Natural killer cell (primary cell): ENCODE measurements around the gene USP6NL. TPM values are rescaled to one million over a fixed set of nuclear protein-coding genes. Genes with fewer than 3 reads are reported as not detected.

Experiments
- ATAC-seq, 3 donors: fragments of 150-1000 bp in 2 of 3; fragments of 200-7000 bp in 1 of 3; cut with Tn5 transposase; 1 replicate in 1 of 3; 2 replicates in 2 of 3; pipeline ENCODE4 v1.10.0; 2021; ENCODE audit warnings: mild to moderate bottlenecking in 2 of 3, moderate library complexity in 2 of 3
- DNase-seq, 2 donors: peaks; one replicate each; pipeline versions ENCODE4 v3.0.0 to v3.0.0-alpha.2; 2013 to 2021; ENCODE audit warnings: mixed read lengths in 1 of 2
- H3K27ac ChIP-seq: one replicate; pipeline ENCODE4 v1.5.1; 2013; ENCODE audit warnings: mild to moderate bottlenecking, low read length
- H3K27me3 ChIP-seq: one replicate; pipeline ENCODE4 v1.6.1; 2013; ENCODE audit warnings: low read length; ENCODE audit not compliant: control insufficient read depth, insufficient read depth
- H3K36me3 ChIP-seq: one replicate; pipeline ENCODE4 v1.6.1; 2013; ENCODE audit warnings: low read length; ENCODE audit not compliant: control insufficient read depth, insufficient read depth
- H3K4me1 ChIP-seq: one replicate; pipeline ENCODE4 v1.6.1; 2013; ENCODE audit warnings: low read length; ENCODE audit not compliant: control insufficient read depth, insufficient read depth
- H3K4me3 ChIP-seq: one replicate; pipeline ENCODE4 v1.5.1; 2013; ENCODE audit warnings: low read length
- H3K9me3 ChIP-seq: one replicate; pipeline ENCODE4 v1.6.1; 2013; ENCODE audit warnings: low read length; ENCODE audit not compliant: control insufficient read depth, insufficient read depth
- H3K27ac Mint-ChIP-seq, 2 donors: one replicate each; pipeline ENCODE4 v1.8.0; 2022; ENCODE audit warnings: mild to moderate bottlenecking in 2 of 2, mixed read lengths in 2 of 2, moderate library complexity in 1 of 2
- H3K27me3 Mint-ChIP-seq, 2 donors: one replicate each; pipeline ENCODE4 v1.8.0; 2022; ENCODE audit warnings: low read depth in 2 of 2, mixed read lengths in 2 of 2
- H3K36me3 Mint-ChIP-seq: one replicate; pipeline ENCODE4 v1.8.0; 2022; ENCODE audit warnings: mixed read lengths
- H3K4me1 Mint-ChIP-seq, 2 donors: one replicate each; pipeline ENCODE4 v1.8.0; 2022; ENCODE audit warnings: mixed read lengths in 2 of 2
- H3K4me3 Mint-ChIP-seq: one replicate; pipeline ENCODE4 v1.8.0; 2022; ENCODE audit warnings: mild to moderate bottlenecking, moderate library complexity, mixed read lengths
- H3K9me3 Mint-ChIP-seq, 2 donors: one replicate each; pipeline ENCODE4 v1.8.0; 2022; ENCODE audit warnings: mixed read lengths in 2 of 2
- whole genome bisulfite sequencing: methylation state at CpG from one replicate; pipeline ENCODE4 v1.1.7; 2013; ENCODE audit warnings: missing lambda C conversion rate; ENCODE audit not compliant: insufficient coverage; 5-methylcytosine and 5-hydroxymethylcytosine counted together
- intact Hi-C: fragments of 100-400 bp; cut with micrococcal nuclease; formaldehyde crosslinking; loops from one replicate; pipeline ENCODE4 v1.14.2; 2022
- total RNA-seq, 4 donors: library from RNA; stranded (reverse); fragments of 120-200 nt in 1 of 4; gene quantifications; one replicate each; pipeline versions ENCODE4 v1.2.3 to v1.2.4, GENCODE V29; 2013 to 2022
- TF ChIP-seq, protein P1 (sequence below): fragments of 200-600 bp; IDR thresholded peaks from one replicate; pipeline ENCODE4 v1.8.0; 2022; ENCODE audit warnings: antibody characterized with exemption

The USP6NL gene
- total RNA-seq, 3 donors from 2014 or later (not counting 1 experiment from before 2014, with no cell fraction given): 2.3 to 3.7 (median 2.5) TPM

DNA sequence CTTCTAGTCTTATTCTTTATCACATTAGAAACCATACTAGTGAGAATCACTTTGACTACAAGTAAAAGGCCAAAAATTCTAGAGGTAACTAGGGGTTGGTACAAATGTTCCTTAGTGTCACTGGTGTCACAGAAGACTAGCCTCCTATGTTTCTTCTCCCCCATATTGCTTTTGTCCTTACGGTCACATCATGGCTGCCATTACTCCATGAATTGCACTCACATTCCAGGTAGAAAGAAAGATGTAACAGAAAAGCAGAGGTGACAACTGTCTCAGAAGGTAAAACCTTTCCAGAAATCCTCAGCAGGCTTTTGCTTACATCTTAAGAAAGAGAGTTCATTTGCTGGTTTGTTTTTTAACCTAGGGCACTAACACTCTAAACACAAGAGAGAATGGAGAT lies 42.9 kb downstream of the USP6NL start:
- Mint-ChIP-seq H3K36me3 (no peaks in the 10 kb centered on the region), H3K27me3 (no peaks in the 10 kb centered on the region), H3K27ac (no peak overlapping the region), H3K4me1 (peaks cover 0 to 3% of the 10 kb centered on the region in 2 donors), H3K9me3 (no peaks in the 10 kb centered on the region), H3K4me3 (no peak overlapping the region)
- ATAC-seq (no peak), DNase-seq (no peak)
- intact Hi-C loops: no loop called here
- Histone ChIP-seq H3K9me3 (no peaks in the 10 kb centered on the region), H3K4me3 (no peak overlapping the region), H3K27ac (no peak overlapping the region), H3K4me1 (no peaks in the 10 kb centered on the region), H3K36me3 (no peaks in the 10 kb centered on the region), H3K27me3 (no peaks in the 10 kb centered on the region)
- 80% methylated on average over 1 of the region's 1 CpG for WGBS
- TF ChIP-seq, protein P1, sequence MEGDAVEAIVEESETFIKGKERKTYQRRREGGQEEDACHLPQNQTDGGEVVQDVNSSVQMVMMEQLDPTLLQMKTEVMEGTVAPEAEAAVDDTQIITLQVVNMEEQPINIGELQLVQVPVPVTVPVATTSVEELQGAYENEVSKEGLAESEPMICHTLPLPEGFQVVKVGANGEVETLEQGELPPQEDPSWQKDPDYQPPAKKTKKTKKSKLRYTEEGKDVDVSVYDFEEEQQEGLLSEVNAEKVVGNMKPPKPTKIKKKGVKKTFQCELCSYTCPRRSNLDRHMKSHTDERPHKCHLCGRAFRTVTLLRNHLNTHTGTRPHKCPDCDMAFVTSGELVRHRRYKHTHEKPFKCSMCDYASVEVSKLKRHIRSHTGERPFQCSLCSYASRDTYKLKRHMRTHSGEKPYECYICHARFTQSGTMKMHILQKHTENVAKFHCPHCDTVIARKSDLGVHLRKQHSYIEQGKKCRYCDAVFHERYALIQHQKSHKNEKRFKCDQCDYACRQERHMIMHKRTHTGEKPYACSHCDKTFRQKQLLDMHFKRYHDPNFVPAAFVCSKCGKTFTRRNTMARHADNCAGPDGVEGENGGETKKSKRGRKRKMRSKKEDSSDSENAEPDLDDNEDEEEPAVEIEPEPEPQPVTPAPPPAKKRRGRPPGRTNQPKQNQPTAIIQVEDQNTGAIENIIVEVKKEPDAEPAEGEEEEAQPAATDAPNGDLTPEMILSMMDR: no peak

DNA sequence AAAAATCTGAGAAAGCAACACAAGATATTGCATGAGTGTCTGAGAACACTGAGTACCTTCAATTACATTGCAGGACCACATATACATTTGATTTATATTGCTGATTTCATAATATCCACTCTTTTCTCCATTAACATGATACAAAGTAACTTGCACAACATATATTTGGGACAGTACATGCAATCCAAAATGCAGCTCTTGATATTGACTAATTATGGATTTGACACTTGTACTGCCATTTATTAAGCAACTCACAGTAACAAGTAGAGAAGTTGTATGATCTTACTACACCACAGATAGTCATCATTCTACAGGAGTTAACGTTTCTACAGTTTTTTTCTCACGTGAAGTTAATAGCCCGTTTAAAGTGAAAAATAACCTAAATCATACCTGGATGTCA lies 46.7 kb downstream of the USP6NL start:
- Histone ChIP-seq H3K9me3 (no peaks in the 10 kb centered on the region), H3K27ac (no peak overlapping the region), H3K27me3 (no peaks in the 10 kb centered on the region), H3K36me3 (no peaks in the 10 kb centered on the region), H3K4me1 (no peaks in the 10 kb centered on the region), H3K4me3 (no peak overlapping the region)
- no CpG with 5 or more reads among the region's 3 CpGs for WGBS
- Mint-ChIP-seq H3K9me3 (no peaks in the 10 kb centered on the region), H3K36me3 (no peaks in the 10 kb centered on the region), H3K4me1 (no peaks in the 10 kb centered on the region), H3K27ac (no peak overlapping the region), H3K4me3 (no peak overlapping the region), H3K27me3 (no peaks in the 10 kb centered on the region)
- intact Hi-C loops: no loop called here
- TF ChIP-seq, protein P1: no peak
- ATAC-seq (no peak), DNase-seq (no peak)

DNA sequence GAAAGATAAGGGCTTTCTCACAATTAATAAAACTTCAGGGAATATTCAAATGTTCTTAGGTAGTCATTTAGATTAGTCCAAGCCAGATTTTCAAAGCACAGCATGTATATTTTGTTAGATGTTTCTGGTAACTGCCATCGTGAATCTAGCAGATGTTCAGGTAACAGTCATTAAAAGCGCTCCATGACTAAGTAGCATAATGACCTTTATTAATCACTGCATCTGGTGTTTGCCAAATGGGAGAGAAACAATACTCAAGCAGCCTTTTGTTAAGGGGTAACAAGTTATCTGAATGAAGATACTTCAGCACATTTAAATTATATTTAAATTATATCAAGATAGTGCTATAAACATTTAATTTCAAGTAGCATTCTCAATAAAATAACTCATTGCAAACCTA lies 47.5 kb downstream of the USP6NL start:
- no peak overlapping the region for H3K27ac Mint-ChIP-seq
- DNase-seq (no peak), ATAC-seq (no peak)
- H3K4me1 ChIP-seq: no peaks in the 10 kb centered on the region
- WGBS: 89% methylated on average over 2 of the region's 2 CpGs
- H3K4me3 Mint-ChIP-seq: no peak overlapping the region
- no peaks in the 10 kb centered on the region for H3K9me3 ChIP-seq
- H3K27ac ChIP-seq: no peak overlapping the region
- no peaks in the 10 kb centered on the region for H3K36me3 ChIP-seq
- no peaks in the 10 kb centered on the region for H3K9me3 Mint-ChIP-seq
- no peaks in the 10 kb centered on the region for H3K4me1 Mint-ChIP-seq
- H3K4me3 ChIP-seq: no peak overlapping the region
- TF ChIP-seq, protein P1: no peak
- no peaks in the 10 kb centered on the region for H3K36me3 Mint-ChIP-seq
- intact Hi-C loops: no loop called here
- no peaks in the 10 kb centered on the region for H3K27me3 Mint-ChIP-seq
- no peaks in the 10 kb centered on the region for H3K27me3 ChIP-seq

DNA sequence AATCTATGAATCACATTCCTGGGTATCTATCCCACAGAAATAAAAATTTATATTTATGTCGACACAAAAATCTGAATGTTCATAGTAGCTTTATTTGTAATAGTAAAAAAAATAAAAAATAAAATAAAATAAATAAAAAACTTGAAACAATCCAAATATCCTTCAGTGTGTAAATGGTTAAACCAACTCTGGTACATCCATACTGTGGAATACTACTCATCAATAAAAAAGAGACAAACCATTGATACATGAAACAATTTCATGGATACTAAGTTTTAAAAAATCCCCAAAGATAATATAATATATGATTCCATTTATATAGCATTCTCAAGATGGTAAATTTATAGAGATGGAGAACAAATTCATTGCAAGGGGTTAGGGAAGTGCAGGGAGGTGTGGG lies 48.6 kb downstream of the USP6NL start:
- ATAC-seq (no peak), DNase-seq (no peak)
- Histone ChIP-seq H3K4me1 (no peaks in the 10 kb centered on the region), H3K36me3 (no peaks in the 10 kb centered on the region), H3K9me3 (no peaks in the 10 kb centered on the region), H3K27me3 (no peaks in the 10 kb centered on the region), H3K27ac (no peak overlapping the region), H3K4me3 (no peak overlapping the region)
- no peak overlapping the region for H3K4me3 Mint-ChIP-seq
- no peaks in the 10 kb centered on the region for H3K27me3 Mint-ChIP-seq
- no peaks in the 10 kb centered on the region for H3K4me1 Mint-ChIP-seq
- H3K36me3 Mint-ChIP-seq: no peaks in the 10 kb centered on the region
- TF ChIP-seq, protein P1: no peak
- H3K27ac Mint-ChIP-seq: no peak overlapping the region
- H3K9me3 Mint-ChIP-seq: no peaks in the 10 kb centered on the region
- WGBS: no CpG with 5 or more reads among the region's 1 CpG
- intact Hi-C loops: no loop called here
